ENCODE data around the gene BBS5.

The BBS5 gene

DNA sequence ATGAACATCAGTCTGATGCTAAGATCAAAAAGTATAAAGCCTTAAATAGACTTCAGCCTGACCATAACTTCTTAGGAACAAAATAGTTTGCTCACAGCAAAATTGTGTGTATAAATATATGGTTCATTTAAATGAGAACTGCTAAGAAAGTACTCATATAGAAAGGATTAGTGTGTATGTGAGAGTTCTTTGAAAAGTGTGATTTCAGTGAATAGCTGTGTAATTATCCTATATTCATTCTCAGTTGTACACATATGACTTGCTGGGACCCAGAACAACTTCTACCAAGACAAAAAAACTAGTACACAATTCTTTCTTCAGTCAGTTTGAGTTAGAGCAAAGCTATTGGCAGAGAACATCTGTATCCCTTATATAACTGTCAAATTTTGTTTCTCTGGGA is 7.2 kb downstream of the BBS5 start:
- H3K36me3 ChIP-seq (ENCODE audit: insufficient read depth): no peaks in the 10 kb centered on the region
- H3K27me3 ChIP-seq (ENCODE audit: insufficient read depth, low read depth): no peaks in the 10 kb centered on the region
- TF ChIP-seq, protein P1, sequence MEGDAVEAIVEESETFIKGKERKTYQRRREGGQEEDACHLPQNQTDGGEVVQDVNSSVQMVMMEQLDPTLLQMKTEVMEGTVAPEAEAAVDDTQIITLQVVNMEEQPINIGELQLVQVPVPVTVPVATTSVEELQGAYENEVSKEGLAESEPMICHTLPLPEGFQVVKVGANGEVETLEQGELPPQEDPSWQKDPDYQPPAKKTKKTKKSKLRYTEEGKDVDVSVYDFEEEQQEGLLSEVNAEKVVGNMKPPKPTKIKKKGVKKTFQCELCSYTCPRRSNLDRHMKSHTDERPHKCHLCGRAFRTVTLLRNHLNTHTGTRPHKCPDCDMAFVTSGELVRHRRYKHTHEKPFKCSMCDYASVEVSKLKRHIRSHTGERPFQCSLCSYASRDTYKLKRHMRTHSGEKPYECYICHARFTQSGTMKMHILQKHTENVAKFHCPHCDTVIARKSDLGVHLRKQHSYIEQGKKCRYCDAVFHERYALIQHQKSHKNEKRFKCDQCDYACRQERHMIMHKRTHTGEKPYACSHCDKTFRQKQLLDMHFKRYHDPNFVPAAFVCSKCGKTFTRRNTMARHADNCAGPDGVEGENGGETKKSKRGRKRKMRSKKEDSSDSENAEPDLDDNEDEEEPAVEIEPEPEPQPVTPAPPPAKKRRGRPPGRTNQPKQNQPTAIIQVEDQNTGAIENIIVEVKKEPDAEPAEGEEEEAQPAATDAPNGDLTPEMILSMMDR (conservative IDR thresholded peaks at IDR 0.05; ENCODE audit: low read depth, low read length): no peak
- no peaks in the 10 kb centered on the region for H3K79me2 ChIP-seq (ENCODE audit: insufficient read depth, low read depth)
- no peak overlapping the region for H3K4me2 ChIP-seq
- H2AFZ ChIP-seq (ENCODE audit: low read depth): no peak overlapping the region
- no peak overlapping the region for H3K4me3 ChIP-seq (IDR thresholded peaks at IDR 0.05; ENCODE audit: insufficient read depth, low read depth, low read length)
- no peak overlapping the region for H3K27ac ChIP-seq
- H4K20me1 ChIP-seq (ENCODE audit: insufficient read depth): no peaks in the 10 kb centered on the region
- H3K9ac ChIP-seq: no peak overlapping the region
- no peaks in the 10 kb centered on the region for H3K4me1 ChIP-seq (ENCODE audit: low read depth, poor library complexity, severe bottlenecking)

DNA sequence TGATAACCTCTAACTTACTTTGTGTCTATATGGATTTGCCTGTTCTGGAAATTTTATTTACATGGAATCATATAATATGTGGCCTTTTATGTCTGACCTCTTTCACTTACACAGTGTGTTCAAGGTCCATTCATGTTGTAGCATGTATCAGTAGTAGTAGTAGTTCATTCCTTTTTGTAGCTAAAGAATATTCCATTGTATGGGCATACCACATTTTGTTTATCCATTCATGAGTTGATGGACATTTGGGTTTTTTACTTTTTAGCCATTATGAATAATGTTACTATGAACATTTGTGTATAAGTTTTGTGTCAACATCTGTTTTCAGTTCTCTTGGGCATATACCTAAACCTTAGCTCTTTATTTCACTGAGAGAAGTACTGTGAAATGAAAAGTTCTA is 11.5 kb downstream of the BBS5 start:
- H3K79me2 ChIP-seq (ENCODE audit: insufficient read depth, low read depth): no peaks in the 10 kb centered on the region
- H3K27ac ChIP-seq: no peak overlapping the region
- H3K27me3 ChIP-seq (ENCODE audit: insufficient read depth, low read depth): no peaks in the 10 kb centered on the region
- no peak overlapping the region for H2AFZ ChIP-seq (ENCODE audit: low read depth)
- no peak overlapping the region for H3K9ac ChIP-seq
- TF ChIP-seq, protein P1 (conservative IDR thresholded peaks at IDR 0.05; ENCODE audit: low read depth, low read length): no peak
- no peak overlapping the region for H3K4me2 ChIP-seq
- no peaks in the 10 kb centered on the region for H4K20me1 ChIP-seq (ENCODE audit: insufficient read depth)
- H3K36me3 ChIP-seq (ENCODE audit: insufficient read depth): no peaks in the 10 kb centered on the region
- H3K4me1 ChIP-seq (ENCODE audit: low read depth, poor library complexity, severe bottlenecking): no peaks in the 10 kb centered on the region
- no peak overlapping the region for H3K4me3 ChIP-seq (IDR thresholded peaks at IDR 0.05; ENCODE audit: insufficient read depth, low read depth, low read length)

DNA sequence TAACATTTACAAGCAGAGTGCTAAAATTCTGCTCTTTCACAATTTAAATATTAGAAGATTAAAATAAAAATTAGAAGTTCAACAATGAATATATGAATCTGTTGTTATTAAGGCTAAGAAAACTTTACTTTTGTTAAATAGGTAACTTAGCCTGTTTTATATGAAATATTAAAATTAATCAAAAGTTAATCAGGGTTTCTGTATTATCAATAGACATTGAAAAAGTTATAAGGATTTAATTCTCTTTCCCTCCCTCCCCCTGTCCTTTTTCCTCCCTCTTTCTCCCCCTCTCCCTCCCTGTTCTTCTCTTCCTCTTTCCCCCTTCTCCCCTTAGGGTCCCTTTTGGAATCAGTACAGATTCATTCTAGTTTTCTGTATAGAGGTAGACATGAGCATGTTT is 12.1 kb downstream of the BBS5 start:
- no peak overlapping the region for H2AFZ ChIP-seq (ENCODE audit: low read depth)
- H3K27me3 ChIP-seq (ENCODE audit: insufficient read depth, low read depth): no peaks in the 10 kb centered on the region
- H4K20me1 ChIP-seq (ENCODE audit: insufficient read depth): no peaks in the 10 kb centered on the region
- no peaks in the 10 kb centered on the region for H3K4me1 ChIP-seq (ENCODE audit: low read depth, poor library complexity, severe bottlenecking)
- no peak overlapping the region for H3K27ac ChIP-seq
- no peak overlapping the region for H3K4me3 ChIP-seq (IDR thresholded peaks at IDR 0.05; ENCODE audit: insufficient read depth, low read depth, low read length)
- H3K79me2 ChIP-seq (ENCODE audit: insufficient read depth, low read depth): no peaks in the 10 kb centered on the region
- TF ChIP-seq, protein P1 (conservative IDR thresholded peaks at IDR 0.05; ENCODE audit: low read depth, low read length): no peak
- no peak overlapping the region for H3K4me2 ChIP-seq
- no peaks in the 10 kb centered on the region for H3K36me3 ChIP-seq (ENCODE audit: insufficient read depth)
- H3K9ac ChIP-seq: no peak overlapping the region

DNA sequence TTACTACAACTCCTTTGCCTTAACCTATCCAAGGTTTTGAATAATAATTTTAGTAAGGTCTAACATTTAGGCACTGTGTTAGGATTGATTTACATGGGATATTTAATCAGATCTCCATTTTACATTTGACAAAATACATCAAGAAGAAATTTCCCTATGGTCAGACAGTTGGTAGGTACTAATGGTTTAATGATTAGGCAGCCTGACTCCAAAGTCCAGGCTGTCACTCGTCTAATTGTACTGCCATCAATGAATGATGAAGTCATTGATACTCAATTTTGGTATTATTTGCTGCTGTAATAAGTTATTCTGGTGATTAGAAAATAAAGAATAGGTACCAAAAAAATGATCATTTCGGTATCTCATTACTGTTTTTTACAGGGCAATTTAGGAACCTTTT is 14.1 kb downstream of the BBS5 start:
- no peaks in the 10 kb centered on the region for H4K20me1 ChIP-seq (ENCODE audit: insufficient read depth)

More for the DNA sequence above, 14.1 kb downstream of the BBS5 start:
- Histone ChIP-seq H3K27ac (no peak overlapping the region), H3K9ac (no peak overlapping the region), H3K4me3 (IDR thresholded peaks at IDR 0.05; ENCODE audit: insufficient read depth, low read depth, low read length) (no peak overlapping the region), H3K79me2 (ENCODE audit: insufficient read depth, low read depth) (no peaks in the 10 kb centered on the region), H2AFZ (ENCODE audit: low read depth) (no peak overlapping the region), H3K36me3 (ENCODE audit: insufficient read depth) (no peaks in the 10 kb centered on the region), H3K4me2 (no peak overlapping the region), H3K4me1 (ENCODE audit: low read depth, poor library complexity, severe bottlenecking) (no peaks in the 10 kb centered on the region), H3K27me3 (ENCODE audit: insufficient read depth, low read depth) (no peaks in the 10 kb centered on the region)
- TF ChIP-seq, protein P1 (conservative IDR thresholded peaks at IDR 0.05; ENCODE audit: low read depth, low read length): no peak

Data from KMS-11 (cell line).